PC-9 (cell line): ENCODE results near the gene EFHC1.

Experiments
- CTCF ChIP-seq: fragments of 200-600 bp; sonication (generic); conservative IDR thresholded peaks from 2 replicates; pipeline ENCODE4 v1.6.1; 2017; ENCODE audit warnings: mixed run types, antibody characterized with exemption, mild to moderate bottlenecking, moderate library complexity
- EZH2 ChIP-seq: fragments of 200-600 bp; sonication (generic); IDR thresholded peaks from 2 replicates; pipeline ENCODE4 v1.8.0; 2017; ENCODE audit warnings: antibody characterized with exemption, low read depth

DNA sequence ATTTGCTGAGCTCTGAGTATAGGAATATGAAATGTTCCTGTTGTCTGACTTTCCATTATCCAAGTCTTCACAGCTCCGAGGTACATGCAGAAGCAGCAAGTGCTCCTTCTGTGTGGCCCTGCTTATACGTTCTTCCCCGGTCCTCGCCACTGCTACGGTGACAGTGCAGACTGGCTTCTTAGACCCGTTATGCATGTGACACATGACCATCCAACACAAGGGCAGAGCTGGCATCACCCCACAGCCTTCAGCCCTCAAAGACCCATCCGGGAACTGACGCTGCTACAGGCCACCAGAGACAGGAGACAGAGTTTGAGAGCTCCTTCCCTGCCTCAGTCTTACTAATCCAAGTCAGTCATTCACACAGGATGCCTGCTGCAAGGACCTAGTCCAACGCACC lies 86.3 kb downstream of the EFHC1 start:
- TF ChIP-seq CTCF (no peak), EZH2 (no peak)
